Vagina (tissue), 2 donors: ENCODE measurements around the gene GRM7.

Experiments used
- POLR2A ChIP-seq, 2 donors: fragments of 450-650 bp; IDR thresholded peaks; one replicate each; pipeline ENCODE4 v1.6.1; 2017; ENCODE audit warnings: antibody characterized with exemption in 2 of 2, mild to moderate bottlenecking in 2 of 2, moderate library complexity in 2 of 2
- TF ChIP-seq, protein P1 (sequence below), 3 experiments: fragments of 450-650 bp in 2 of 3; fragments of 200-600 bp in 1 of 3; sonication (generic) in 1 of 3; IDR thresholded peaks; one replicate each; pipeline ENCODE4 v1.5.1; 2017 to 2019; ENCODE audit warnings: antibody characterized with exemption in 3 of 3, mild to moderate bottlenecking in 2 of 3, moderate library complexity in 2 of 3

DNA sequence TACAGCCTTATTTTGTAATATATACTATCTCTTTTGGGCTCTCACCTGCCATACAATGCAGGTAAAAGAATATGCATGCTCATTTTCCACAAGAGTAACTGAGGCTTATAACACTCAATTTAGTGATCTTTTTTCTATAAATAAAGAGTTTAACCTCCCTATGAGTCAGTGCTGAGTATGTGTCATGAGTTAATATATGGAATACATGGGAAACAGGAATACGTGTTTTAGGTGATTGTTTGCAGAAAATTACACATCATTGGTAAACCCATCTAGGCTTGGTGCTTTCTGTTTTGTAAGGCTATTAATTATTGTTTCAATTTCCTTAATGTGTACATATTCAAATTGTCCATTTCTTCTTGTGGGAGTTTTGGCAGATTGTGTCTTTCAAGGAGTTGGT is 411.3 kb downstream of the GRM7 start:
- TF ChIP-seq POLR2A (IDR thresholded peaks at IDR 0.05) = no peak
- TF ChIP-seq, protein P1, sequence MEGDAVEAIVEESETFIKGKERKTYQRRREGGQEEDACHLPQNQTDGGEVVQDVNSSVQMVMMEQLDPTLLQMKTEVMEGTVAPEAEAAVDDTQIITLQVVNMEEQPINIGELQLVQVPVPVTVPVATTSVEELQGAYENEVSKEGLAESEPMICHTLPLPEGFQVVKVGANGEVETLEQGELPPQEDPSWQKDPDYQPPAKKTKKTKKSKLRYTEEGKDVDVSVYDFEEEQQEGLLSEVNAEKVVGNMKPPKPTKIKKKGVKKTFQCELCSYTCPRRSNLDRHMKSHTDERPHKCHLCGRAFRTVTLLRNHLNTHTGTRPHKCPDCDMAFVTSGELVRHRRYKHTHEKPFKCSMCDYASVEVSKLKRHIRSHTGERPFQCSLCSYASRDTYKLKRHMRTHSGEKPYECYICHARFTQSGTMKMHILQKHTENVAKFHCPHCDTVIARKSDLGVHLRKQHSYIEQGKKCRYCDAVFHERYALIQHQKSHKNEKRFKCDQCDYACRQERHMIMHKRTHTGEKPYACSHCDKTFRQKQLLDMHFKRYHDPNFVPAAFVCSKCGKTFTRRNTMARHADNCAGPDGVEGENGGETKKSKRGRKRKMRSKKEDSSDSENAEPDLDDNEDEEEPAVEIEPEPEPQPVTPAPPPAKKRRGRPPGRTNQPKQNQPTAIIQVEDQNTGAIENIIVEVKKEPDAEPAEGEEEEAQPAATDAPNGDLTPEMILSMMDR (IDR thresholded peaks at IDR 0.05) = no peak
